Psoas muscle (tissue), 8 donors: Measurements from ENCODE around the gene CHD3. TPM values are rescaled to one million over a fixed set of nuclear protein-coding genes. Genes with fewer than 3 reads are reported as not detected.

Source experiments
- ATAC-seq, 4 donors: fragments of 200-7000 bp; cut with Tn5 transposase; one replicate each; pipeline ENCODE4 v1.9.1; 2020; ENCODE audit warnings: moderate library complexity in 3 of 4, mild to moderate bottlenecking in 2 of 4
- DNase-seq, 2 donors: peaks; one replicate each; pipeline ENCODE4 v3.0.0-alpha.2; 2020
- H3K27ac ChIP-seq: fragments of 200-600 bp; one replicate; pipeline ENCODE4 v1.8.0; 2022
- H3K27me3 ChIP-seq, 3 donors: fragments of 200-600 bp in 1 of 3; one replicate each; pipeline versions ENCODE4 v1.6.1 to v1.8.0; 2013 to 2022; ENCODE audit warnings: low read length in 2 of 3, mild to moderate bottlenecking in 2 of 3, moderate library complexity in 1 of 3; ENCODE audit not compliant: insufficient read depth in 3 of 3
- H3K36me3 ChIP-seq, 2 donors: fragments of 200-600 bp in 1 of 2; one replicate each; pipeline versions ENCODE4 v1.6.1 to v1.8.0; 2013 to 2022; ENCODE audit warnings: low read depth in 1 of 2, mild to moderate bottlenecking in 1 of 2, moderate library complexity in 1 of 2; ENCODE audit not compliant: insufficient read depth in 1 of 2
- H3K4me1 ChIP-seq: fragments of 200-600 bp; one replicate; pipeline ENCODE4 v1.8.0; 2022
- H3K4me3 ChIP-seq: fragments of 200-600 bp; one replicate; pipeline ENCODE4 v1.8.0; 2022; ENCODE audit warnings: mild to moderate bottlenecking
- H3K9me3 ChIP-seq: fragments of 200-600 bp; one replicate; pipeline ENCODE4 v1.8.0; 2022
- CTCF ChIP-seq: fragments of 200-600 bp; IDR thresholded peaks from one replicate; pipeline ENCODE4 v1.8.0; 2022; ENCODE audit warnings: antibody characterized with exemption
- WGBS, 3 donors: extraction: QIAGEN DNeasy Blood & Tissue Kit; methylation state at CpG; one replicate each; pipeline versions ENCODE4 v1.1.6 to v1.1.7; 2013; 5-methylcytosine and 5-hydroxymethylcytosine counted together
- intact Hi-C, 2 donors: fragments of 100-400 bp; cut with DNase I; formaldehyde crosslinking; loops; one replicate each; pipeline versions ENCODE4 v1.11.0 to v1.14.2; 2022
- polyA plus RNA-seq, 3 donors: library from polyadenylated mRNA; stranded (reverse); fragments of 200-250 nt; gene quantifications; one replicate each; pipeline ENCODE4 v1.2.3, GENCODE V29; 2013
- total RNA-seq, 4 donors: library from RNA; stranded (reverse); fragmentation: NEBNext Ultra II Directional in 2 of 4; extraction: Animal tissue kit (Norgen Biotek cat#: 25700) in 2 of 4; gene quantifications; one replicate each; pipeline versions ENCODE4 v1.2.1 to v1.2.4, GENCODE V29; 2021 to 2023
- donor health status: healthy with polysubstance abuse.
- donor health status: DM: no; HTN: no; CAD: no; lungs with moderate emphysema.
- donor health status: Bipolar disorder and iron deficiency.
- donor health status: healthy.
- donor health status: DM: yes; HTN: yes; CAD: no.
- donor health status: DM: no; HTN: no; CAD: no.
- donor health status: DM: no; HTN: no; CAD: no.
- donor health status: DM: yes; HTN: yes; CAD: no.

CHD3 gene
- total and polyA plus RNA-seq, 7 donors, result 3.3 to 13.1 (median 6.9) TPM

- intact Hi-C loops, result no loop called here
- no peak for TF ChIP-seq CTCF
- H3K27me3 ChIP-seq, result no peaks in the 10 kb centered on the region
- H3K9me3 ChIP-seq, result no peaks in the 10 kb centered on the region
- H3K4me1 ChIP-seq, result peaks cover 14% of the 10 kb centered on the region
- no peak overlapping the region for H3K4me3 ChIP-seq
- ATAC-seq, result no peak
- no peak overlapping the region for H3K27ac ChIP-seq
- DNase-seq, result no peak
- H3K36me3 ChIP-seq, result peaks cover 6 to 63% of the 10 kb centered on the region in 2 donors
Measured at GRCh38 chr17:7935859-7936258, 47.3 kb downstream of the CHD3 start.

- H3K27ac ChIP-seq, result no peak overlapping the region
- no peaks in the 10 kb centered on the region for H3K27me3 ChIP-seq
- H3K4me1 ChIP-seq, result no peaks in the 10 kb centered on the region
- H3K4me3 ChIP-seq, result no peak overlapping the region
- DNase-seq (no peak), ATAC-seq (no peak)
- H3K36me3 ChIP-seq, result peaks cover 10 to 94% of the 10 kb centered on the region in 2 donors
- TF ChIP-seq CTCF, result no peak
- no peaks in the 10 kb centered on the region for H3K9me3 ChIP-seq
- WGBS, 3 donors, result 94 to 95% (median 95%) methylated on average over 4 of the region's 4 CpGs
- intact Hi-C loops, result no loop called here
Measured at GRCh38 chr17:7940034-7940433, 51.4 kb downstream of the CHD3 start.

GRCh38 chr17:7940743-7941142 lies 52.2 kb downstream of the CHD3 start:
- 93 to 96% (median 93%) methylated on average over 6 of the region's 6 CpGs for WGBS, 3 donors
- no peak overlapping the region for H3K27ac ChIP-seq
- no peaks in the 10 kb centered on the region for H3K4me1 ChIP-seq
- DNase-seq (no peak), ATAC-seq (no peak)
- no peak overlapping the region for H3K4me3 ChIP-seq
- intact Hi-C loops, result no loop called here
- H3K36me3 ChIP-seq, result peaks cover 10 to 94% of the 10 kb centered on the region in 2 donors
- no peaks in the 10 kb centered on the region for H3K9me3 ChIP-seq
- no peak for TF ChIP-seq CTCF
- H3K27me3 ChIP-seq, result no peaks in the 10 kb centered on the region

GRCh38 chr17:7943291-7943690 lies 54.7 kb downstream of the CHD3 start:
- intact Hi-C loops, result no loop called here
- Histone ChIP-seq H3K27ac (no peak overlapping the region), H3K36me3 (peaks cover 10 to 95% of the 10 kb centered on the region in 2 donors), H3K4me3 (no peak overlapping the region), H3K27me3 (no peaks in the 10 kb centered on the region), H3K4me1 (no peaks in the 10 kb centered on the region), H3K9me3 (no peaks in the 10 kb centered on the region)
- TF ChIP-seq CTCF, result no peak
- ATAC-seq (no peak), DNase-seq (no peak)
- WGBS, 3 donors, result 90 to 95% (median 92%) methylated on average over 13 of the region's 13 CpGs

- no peak for TF ChIP-seq CTCF
- H3K27ac ChIP-seq, result no peak overlapping the region
- no peaks in the 10 kb centered on the region for H3K27me3 ChIP-seq
- ATAC-seq (no peak), DNase-seq (no peak)
- WGBS, 3 donors, result 61 to 79% (median 77%) methylated on average over 9 of the region's 9 CpGs
- H3K4me3 ChIP-seq, result no peak overlapping the region
- intact Hi-C loops, result no loop called here
- no peaks in the 10 kb centered on the region for H3K4me1 ChIP-seq
- H3K36me3 ChIP-seq, result peaks cover 10 to 95% of the 10 kb centered on the region in 2 donors
- H3K9me3 ChIP-seq, result no peaks in the 10 kb centered on the region
Measured at GRCh38 chr17:7944326-7944725, 55.7 kb downstream of the CHD3 start.
